T-helper 1 cell treated with Interleukin-12 subunit alpha and Interleukin-12 subunit beta and Interleukin-4 antibody, amounts not matched to agents 30 μg/mL and 1 μg/mL, for 36 hours (primary cell): ENCODE results near the gene HNF1B.

Experiments used
- H3K27ac Mint-ChIP-seq: one replicate; pipeline ENCODE4 v1.8.0; 2021; ENCODE audit warnings: mild to moderate bottlenecking, mixed read lengths
- H3K27me3 Mint-ChIP-seq: one replicate; pipeline ENCODE4 v1.8.0; 2021; ENCODE audit warnings: low read depth, mixed read lengths
- H3K36me3 Mint-ChIP-seq: one replicate; pipeline ENCODE4 v1.8.0; 2021; ENCODE audit warnings: low read depth, mixed read lengths
- H3K4me1 Mint-ChIP-seq: one replicate; pipeline ENCODE4 v1.8.0; 2021; ENCODE audit warnings: low read depth, mixed read lengths
- H3K4me3 Mint-ChIP-seq: one replicate; pipeline ENCODE4 v1.8.0; 2021; ENCODE audit warnings: mild to moderate bottlenecking, moderate library complexity, mixed read lengths
- H3K9me3 Mint-ChIP-seq: one replicate; pipeline ENCODE4 v1.8.0; 2021; ENCODE audit warnings: mixed read lengths

HNF1B gene

GRCh38 chr17:37640015-37640414 lies 104.8 kb downstream of the HNF1B start:
- no peaks in the 10 kb centered on the region for H3K9me3 Mint-ChIP-seq
- H3K36me3 Mint-ChIP-seq = peaks cover 36% of the 10 kb centered on the region
- peaks cover 31% of the 10 kb centered on the region for H3K4me1 Mint-ChIP-seq
- no peak overlapping the region for H3K4me3 Mint-ChIP-seq
- no peak overlapping the region for H3K27ac Mint-ChIP-seq
- H3K27me3 Mint-ChIP-seq = peaks cover 12% of the 10 kb centered on the region

- H3K27me3 Mint-ChIP-seq = no peaks in the 10 kb centered on the region
- H3K36me3 Mint-ChIP-seq = peaks cover 37% of the 10 kb centered on the region
- H3K9me3 Mint-ChIP-seq = no peaks in the 10 kb centered on the region
- no peak overlapping the region for H3K4me3 Mint-ChIP-seq
- H3K27ac Mint-ChIP-seq = no peak overlapping the region
- peaks cover 24% of the 10 kb centered on the region for H3K4me1 Mint-ChIP-seq
Observed at GRCh38 chr17:37637956-37638355, 106.9 kb downstream of the HNF1B start.
